Stimulated activated CD4-positive, alpha-beta T cell treated with anti-CD3 and anti-CD28 coated beads, Interleukin-1b, Interleukin-23, amount 100 ng/mL, for 48 hours (primary cell): ENCODE data around the gene C8B.

ENCODE experiments used
- DNase-seq: peaks from one replicate; pipeline ENCODE4 v3.0.0-alpha.2; 2020

Gene C8B

DNA sequence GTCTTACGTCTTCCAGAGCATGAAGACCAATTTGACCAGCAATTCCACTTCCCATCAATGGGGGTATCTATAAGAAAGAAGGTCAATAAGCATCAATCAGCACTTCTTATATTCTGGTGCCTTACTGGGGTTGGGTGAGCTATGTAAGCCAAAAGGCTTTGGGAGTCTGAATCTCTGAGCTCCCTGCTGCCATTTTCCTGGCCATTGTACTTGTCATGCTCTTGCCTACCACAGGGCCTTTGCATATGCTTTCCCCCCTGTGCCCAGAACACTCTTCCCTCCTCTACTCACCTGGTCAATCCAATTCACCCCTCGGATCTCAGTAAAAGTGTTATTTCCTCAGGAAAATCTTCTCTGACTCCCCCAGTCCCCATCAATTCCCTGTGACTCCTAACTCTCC, 36.3 kb downstream of the C8B start:
- DNase-seq = no peak

DNA sequence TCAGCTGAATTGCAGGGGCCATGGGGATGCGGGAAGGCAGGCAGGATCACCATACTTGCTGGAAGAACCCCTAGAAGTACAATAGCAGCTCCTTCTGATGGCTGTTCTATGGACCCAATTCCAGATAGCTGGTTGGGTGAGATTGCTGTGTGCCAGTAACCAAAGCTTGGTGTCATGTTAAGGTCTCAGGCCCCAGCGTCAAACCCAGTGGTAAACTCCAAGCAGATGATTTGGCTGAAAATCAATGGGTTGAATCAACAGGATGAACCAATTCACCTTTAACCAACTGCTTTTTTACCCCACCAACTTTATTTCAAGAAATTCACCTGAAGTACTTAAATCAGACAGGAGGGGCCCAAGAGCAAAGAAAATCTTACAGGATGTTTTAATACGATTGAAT, 37.8 kb downstream of the C8B start:
- DNase-seq = no peak

GRCh38 chr1:56927171-56927570, 38.6 kb downstream of the C8B start:
- no peak for DNase-seq

GRCh38 chr1:56925193-56925592, 40.6 kb downstream of the C8B start:
- DNase-seq = no peak

DNA sequence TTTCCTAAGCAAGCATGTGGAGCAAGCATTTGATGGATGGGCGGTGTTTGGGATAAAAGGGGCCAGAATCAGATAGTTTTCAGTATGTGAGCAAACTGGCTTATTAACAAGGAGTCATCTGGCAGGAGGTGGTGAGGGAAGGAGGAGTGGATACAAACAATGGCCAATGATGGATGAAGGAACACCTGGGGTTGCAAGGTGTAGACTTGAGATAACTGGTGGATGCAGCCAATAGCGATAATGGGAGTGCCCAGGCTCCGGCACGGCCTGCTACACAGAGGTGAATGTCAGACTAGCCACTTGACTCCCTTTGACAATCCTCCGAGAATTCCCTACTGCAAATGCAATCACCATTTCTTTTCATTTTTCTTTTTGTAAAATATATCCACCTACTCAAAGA, 41.7 kb downstream of the C8B start:
- DNase-seq = no peak

DNA sequence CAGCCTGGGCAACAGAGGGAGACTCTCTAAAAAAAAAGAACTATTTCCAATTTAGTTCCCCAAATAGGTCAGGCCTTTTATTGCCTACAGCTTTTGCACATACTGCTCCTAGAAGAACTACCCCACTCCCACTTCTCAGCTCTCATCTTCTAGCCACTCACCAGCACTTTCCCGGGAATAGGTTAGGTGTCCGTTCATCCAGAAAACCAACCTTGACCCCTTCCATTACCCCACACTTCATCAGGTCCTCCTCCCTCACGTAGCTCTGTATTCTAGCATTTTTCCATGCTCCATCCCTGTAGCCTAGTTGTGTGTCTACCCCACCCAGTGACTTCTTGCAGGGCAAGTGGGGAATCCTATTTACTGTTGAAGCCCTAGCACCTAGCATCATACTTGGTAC, 42.6 kb downstream of the C8B start:
- no peak for DNase-seq

- no peak for DNase-seq
Observed at GRCh38 chr1:56922507-56922906, 43.3 kb downstream of the C8B start.

GRCh38 chr1:56922070-56922469, 43.7 kb downstream of the C8B start:
- no peak for DNase-seq

DNA sequence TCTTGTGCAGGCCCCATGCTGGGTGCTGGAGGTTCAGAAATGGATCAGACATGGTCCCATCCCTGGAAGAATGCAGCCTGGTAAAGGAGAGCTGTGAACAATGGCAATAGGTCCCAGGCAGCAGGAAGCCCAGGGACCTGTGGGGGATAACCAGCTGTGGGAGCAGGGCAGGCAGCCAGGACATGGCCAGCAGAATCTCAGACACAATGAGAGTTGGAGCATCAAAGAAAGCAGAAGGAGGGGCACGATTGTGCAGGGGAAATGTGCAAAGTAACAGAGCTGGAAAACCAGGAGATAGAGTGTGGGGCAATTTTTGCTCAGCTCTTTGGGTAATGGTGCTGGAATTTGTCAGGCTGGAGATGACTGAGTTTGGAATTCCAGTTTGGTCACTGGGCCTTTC, 44.3 kb downstream of the C8B start:
- no peak for DNase-seq

GRCh38 chr1:56920591-56921001, 45.2 kb downstream of the C8B start:
- no peak for DNase-seq

DNA sequence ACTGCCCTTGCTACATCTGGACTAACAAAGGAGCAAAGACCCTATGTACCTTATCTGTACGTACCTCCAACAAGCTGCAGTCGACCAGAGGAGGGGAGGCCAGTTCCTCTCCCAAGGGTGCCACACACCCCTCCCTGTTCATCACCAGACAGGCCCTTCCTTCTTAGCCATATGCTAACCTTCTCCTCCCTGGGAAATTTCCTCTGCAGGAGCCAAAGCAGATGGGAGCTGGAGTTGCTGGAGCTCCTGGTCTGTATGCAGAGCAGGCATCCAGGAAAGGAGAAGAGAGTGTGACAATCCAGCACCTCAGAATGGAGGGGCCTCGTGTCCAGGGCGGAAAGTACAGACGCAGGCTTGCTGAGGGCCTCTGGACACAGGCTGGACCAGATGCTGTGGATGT, 48.5 kb downstream of the C8B start:
- DNase-seq = no peak

DNA sequence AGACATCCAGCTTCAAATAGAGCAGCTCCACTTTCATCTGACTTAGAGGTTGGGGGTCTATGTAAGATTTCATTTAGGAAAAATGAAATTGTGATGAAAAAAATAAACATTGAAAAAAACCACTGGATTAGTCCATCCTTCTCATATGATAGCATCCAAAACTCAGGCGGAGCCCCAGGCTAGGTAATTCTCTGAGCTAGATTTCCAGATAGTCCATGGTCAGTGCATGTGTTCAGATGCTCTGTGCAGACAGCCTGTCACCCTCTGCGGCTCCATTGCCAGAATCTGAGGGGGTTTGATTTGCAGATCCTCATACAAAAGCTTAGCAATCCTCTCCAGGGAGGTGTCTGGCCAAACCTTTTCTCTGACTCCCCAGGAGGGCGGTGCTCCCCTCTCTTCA, 49.2 kb downstream of the C8B start:
- DNase-seq = no peak

DNA sequence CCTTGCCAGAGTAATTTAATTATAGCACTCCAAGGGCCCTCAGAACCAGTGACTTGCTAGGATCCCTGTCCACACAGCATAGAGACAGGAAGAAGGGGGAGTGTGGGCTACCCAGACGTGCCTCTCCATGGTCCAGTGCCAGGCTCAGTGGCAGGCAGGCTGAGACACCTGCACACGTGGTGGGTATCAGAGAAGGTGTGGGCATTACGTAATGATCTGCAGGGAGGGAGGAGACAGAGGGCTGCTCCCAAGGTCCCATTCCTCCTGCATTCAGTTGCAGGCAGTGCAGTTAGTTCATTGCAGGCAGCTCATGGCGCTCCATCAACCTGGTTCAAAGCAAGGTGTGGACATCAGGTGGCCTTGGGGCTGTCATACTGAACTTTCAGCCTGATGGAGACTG, 49.9 kb downstream of the C8B start:
- DNase-seq = no peak

DNA sequence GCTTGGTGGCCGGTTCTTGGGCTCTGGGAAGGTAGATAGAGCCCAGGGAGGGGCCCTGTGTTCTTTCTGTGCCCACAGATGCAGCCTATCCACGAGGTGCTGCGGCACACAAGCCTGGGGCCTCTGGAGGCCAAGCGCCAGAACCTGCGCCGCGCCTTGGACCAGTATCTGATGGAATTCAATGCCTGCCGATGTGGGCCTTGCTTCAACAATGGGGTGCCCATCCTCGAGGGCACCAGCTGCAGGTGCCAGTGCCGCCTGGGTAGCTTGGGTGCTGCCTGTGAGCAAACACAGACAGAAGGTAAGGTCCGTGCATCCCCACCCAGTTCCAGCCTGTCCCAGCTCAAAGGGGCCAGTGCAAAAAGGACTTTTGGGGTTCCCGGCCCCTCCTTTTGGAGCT, 53.5 kb downstream of the C8B start:
- no peak for DNase-seq

GRCh38 chr1:56911098-56911938, 54.5 kb downstream of the C8B start:
- DNase-seq = no peak

DNA sequence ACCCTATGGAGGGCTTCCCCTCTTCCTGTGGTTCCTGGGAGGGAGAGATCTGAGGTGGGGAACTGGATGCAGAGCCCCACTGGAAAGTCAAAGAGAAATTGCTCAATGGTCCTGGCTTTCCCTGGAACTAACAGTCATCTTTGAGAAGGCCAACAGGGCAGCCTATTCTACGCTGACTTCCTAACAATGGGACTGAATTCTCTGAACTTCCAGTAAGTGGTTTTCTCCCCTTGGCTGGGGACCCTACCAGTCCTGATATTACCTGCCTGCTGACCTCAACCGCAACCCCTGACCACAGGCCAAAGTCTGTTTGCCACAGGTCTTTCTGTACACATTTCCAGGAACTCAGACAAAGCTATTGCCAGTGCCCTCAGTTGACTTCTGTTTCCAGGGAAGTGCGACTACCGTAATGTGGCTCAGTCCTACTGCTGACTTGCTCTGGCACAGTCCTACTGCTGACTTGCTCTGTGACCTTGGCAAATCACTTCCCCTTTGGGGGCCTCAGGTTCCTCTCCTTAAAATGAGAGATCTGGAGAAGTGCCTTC, 55.3 kb downstream of the C8B start:
- DNase-seq = no peak

DNA sequence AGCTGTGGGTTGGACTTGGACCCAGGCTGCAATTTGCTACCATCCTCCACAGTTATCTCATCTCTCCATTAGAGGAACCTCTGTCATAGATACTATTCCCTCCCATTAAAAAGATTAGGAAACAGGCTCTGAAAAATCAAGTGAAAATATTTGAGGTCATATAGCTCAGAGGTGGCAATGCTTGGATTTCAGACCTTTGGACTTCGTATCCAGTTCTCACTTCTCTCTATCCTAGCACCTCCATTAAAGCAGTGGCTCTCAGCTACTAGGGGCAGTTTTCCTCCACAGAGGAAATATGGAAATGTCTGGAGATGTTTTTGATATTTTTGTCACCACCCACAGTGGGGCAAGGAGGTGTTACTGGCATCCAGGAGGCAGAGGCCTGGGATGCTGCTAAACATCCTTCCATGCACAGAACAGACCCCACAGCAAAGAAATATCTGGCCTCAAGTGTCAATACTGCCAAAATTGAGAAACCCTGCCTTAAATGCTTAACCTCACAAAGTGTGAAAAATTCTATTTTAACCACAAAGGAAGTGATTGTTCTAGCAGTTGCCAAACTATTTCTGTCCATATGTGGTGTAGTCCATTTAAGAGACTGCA, 57.1 kb downstream of the C8B start:
- DNase-seq = no peak

DNA sequence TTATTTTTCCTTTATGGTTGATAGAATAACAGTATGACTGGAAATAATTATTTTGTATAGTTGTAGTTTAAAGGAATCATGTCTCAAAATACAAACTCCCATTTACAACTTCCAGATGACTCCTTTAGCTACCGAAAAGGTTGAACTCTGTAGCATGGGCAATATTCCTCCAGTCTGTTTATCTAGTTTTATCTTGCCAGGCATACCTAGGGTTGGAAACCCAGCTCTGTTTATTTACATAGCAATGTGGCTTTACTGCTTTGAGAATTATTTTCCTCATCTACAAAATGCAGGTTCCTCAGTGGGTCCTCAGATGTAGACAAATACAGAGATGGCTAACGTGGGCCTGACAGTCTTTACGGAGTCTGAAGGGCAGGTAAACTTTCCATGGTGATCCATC, 60.1 kb downstream of the C8B start:
- DNase-seq = no peak

DNA sequence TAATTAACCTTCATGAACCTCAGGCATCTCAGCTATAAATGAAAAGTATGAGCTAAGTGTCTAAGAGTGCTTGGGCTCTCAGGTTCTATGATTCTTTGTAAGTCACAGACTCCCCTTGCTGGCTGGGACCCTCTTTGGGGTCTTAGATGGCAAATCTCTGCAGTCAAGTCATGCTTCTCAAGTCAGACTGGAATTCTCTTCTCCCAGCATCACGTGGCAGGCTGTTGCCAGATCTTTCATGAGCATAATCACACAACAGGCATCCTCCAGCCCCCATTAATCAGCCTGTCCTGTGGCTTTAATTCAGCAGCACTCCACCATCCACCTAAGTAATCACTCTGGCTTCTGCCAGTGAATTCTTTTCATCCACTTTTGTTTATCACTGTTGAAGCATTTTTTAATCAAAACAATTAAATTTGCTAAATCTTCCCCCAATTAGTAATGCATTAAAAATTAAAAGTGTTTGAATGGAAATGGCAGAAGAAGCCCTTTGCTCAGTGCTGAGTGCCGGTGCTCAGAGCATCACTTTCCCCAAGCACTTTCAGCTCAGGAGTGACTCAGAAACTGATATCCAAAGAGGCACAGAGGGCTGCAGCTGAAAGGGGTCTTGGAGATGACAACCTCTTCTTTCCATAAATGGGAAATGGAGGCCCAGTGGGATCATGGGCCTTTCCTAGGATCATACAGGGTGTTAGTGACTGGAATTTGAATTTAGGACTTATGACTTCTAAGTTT, 61.0 kb downstream of the C8B start:
- DNase-seq = no peak

GRCh38 chr1:56903778-56904177, 62.0 kb downstream of the C8B start:
- DNase-seq = no peak

DNA sequence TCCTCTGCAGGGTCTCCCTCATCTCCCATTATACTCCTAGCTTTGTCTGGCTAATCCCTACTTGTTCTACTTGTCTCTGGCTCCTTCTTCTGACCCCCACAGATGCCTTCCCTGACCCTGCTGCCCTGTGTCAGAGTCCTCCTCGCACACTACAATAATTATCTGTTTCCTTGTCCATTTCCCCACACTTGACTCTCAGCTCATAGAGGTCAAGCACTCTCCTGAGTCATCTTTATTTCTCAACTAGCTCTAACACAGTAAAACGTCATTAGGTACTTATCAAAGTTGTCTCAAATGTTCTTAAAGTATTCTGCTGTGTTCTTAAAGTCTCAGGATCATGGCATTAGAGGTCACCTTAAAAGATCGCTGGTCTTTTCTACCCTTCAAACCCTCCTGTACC, 64.1 kb downstream of the C8B start:
- no peak for DNase-seq

- no peak for DNase-seq
Observed at GRCh38 chr1:56898879-56899278, 66.9 kb downstream of the C8B start.

DNA sequence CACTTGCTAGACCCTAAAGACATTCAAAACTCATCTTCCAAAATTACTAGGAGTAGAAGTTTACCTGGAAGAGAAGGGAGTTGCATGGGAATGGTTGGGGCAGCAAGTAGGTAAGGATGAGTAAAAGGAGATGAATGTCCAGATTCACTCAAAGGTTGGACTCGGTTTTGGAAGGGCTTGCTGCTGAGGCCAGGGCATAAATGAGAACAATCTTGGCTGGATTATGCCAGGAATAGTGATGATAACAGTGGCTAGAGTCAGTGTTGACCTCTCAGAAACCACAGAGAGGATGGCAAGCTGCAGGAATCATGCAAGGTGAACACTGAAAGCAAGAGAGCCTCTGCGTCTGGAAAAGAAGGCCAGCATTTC, 67.8 kb downstream of the C8B start:
- no peak for DNase-seq
